ENCODE results near the gene FNBP1L.

DNA sequence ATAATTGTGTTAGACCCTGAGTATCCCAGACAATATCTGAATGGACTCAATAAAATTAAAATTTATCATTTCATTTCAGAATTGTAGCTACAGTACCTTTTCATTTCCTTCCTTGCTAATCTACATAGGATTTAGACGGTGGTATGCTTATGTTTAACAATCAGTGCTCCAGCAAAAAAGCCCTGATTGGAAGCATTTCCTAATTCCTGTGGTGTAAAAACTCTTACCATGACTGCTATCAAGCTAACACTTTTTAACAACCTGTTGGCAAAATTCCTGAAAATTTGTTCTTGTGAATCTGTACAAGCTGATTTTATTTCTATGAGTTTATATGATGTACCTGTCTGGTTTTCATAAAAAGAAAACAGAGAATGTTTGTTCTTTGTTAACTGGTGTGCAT is 5.2 kb upstream of the FNBP1L start:
- TF ChIP-seq TAF1 (IDR thresholded peaks at IDR 0.05; ENCODE audit: borderline replicate concordance, low read depth, low read length) (no peak), POLR2AphosphoS5 (IDR thresholded peaks at IDR 0.05; ENCODE audit: low read depth, low read length) (no peak), POLR2A (IDR thresholded peaks at IDR 0.05; ENCODE audit: low read depth, low read length) (no peak)

Measured in GM12892 (cell line).